ENCODE data around the gene EXOSC3.
A peak's percentile ranks its signal among the peaks of the same experiment; 100 is the strongest.

Gene EXOSC3

DNA sequence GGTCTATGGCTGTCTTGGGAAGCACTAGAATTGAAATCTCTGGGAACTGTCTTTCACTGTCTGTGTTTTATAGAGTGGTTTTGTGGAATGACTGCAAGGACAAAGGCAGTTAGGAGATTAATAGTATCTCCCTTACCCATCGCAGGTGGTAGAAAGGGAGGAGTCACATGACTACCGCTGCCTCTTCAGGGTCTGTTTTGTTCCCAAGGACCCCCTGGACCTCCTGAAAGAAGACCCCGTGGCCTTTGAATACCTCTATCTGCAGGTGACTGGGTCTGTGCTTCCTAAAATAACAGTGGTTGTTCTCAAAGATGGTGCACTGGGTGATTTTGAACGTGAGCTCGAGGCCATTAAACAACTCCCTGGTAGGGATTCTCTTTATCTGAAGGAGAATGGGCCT, 54.0 kb downstream of the EXOSC3 start:
- no peak for DNase-seq
- H3K36me3 ChIP-seq = peaks cover 63% of the 10 kb centered on the region
- H3K27me3 ChIP-seq (ENCODE audit: insufficient read depth, low read depth, severe bottlenecking) = no peaks in the 10 kb centered on the region
- TF ChIP-seq, protein P1, sequence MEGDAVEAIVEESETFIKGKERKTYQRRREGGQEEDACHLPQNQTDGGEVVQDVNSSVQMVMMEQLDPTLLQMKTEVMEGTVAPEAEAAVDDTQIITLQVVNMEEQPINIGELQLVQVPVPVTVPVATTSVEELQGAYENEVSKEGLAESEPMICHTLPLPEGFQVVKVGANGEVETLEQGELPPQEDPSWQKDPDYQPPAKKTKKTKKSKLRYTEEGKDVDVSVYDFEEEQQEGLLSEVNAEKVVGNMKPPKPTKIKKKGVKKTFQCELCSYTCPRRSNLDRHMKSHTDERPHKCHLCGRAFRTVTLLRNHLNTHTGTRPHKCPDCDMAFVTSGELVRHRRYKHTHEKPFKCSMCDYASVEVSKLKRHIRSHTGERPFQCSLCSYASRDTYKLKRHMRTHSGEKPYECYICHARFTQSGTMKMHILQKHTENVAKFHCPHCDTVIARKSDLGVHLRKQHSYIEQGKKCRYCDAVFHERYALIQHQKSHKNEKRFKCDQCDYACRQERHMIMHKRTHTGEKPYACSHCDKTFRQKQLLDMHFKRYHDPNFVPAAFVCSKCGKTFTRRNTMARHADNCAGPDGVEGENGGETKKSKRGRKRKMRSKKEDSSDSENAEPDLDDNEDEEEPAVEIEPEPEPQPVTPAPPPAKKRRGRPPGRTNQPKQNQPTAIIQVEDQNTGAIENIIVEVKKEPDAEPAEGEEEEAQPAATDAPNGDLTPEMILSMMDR (IDR thresholded peaks at IDR 0.05; ENCODE audit: low read depth, low read length) = no peak
- H3K4me3 ChIP-seq (ENCODE audit: low read depth, low read length) = no peak overlapping the region
- H3K9me3 ChIP-seq (ENCODE audit: severe bottlenecking) = no peaks in the 10 kb centered on the region
- H3K27ac ChIP-seq = peak overlapping the region; percentile 77; the same call in 1 of the 2 replicates

GRCh38 chr9:37730256-37730655, 54.6 kb downstream of the EXOSC3 start:
- H3K27me3 ChIP-seq (ENCODE audit: insufficient read depth, low read depth, severe bottlenecking) = no peaks in the 10 kb centered on the region
- TF ChIP-seq, protein P1 (IDR thresholded peaks at IDR 0.05; ENCODE audit: low read depth, low read length) = no peak
- H3K27ac ChIP-seq = no peak overlapping the region
- no peak overlapping the region for H3K4me3 ChIP-seq (ENCODE audit: low read depth, low read length)
- H3K9me3 ChIP-seq (ENCODE audit: severe bottlenecking) = no peaks in the 10 kb centered on the region
- no peak for DNase-seq
- peaks cover 59% of the 10 kb centered on the region for H3K36me3 ChIP-seq

Data from WERI-Rb-1 (cell line).